Sigmoid colon (tissue), 4 donors: ENCODE results near the gene DNAH10.

ENCODE experiments used
- POLR2A ChIP-seq, 2 donors: fragments of 450-650 bp; IDR thresholded peaks; one replicate each; pipeline ENCODE4 v1.6.1; 2016; ENCODE audit warnings: antibody characterized with exemption in 2 of 2, mild to moderate bottlenecking in 2 of 2, moderate library complexity in 2 of 2
- POLR2AphosphoS5 ChIP-seq, 4 donors: sonication (generic); formaldehyde crosslinking; IDR thresholded peaks; one replicate each; pipeline ENCODE4 v1.6.1; 2017; ENCODE audit warnings: antibody characterized with exemption in 4 of 4
- TF ChIP-seq, protein P1 (sequence below), 4 experiments: fragments of 450-650 bp in 3 of 4; fragments of 200-600 bp in 1 of 4; IDR thresholded peaks; one replicate each; pipeline ENCODE4 v1.5.1; 2016 to 2019; ENCODE audit warnings: antibody characterized with exemption in 4 of 4, mild to moderate bottlenecking in 3 of 4, moderate library complexity in 2 of 4

DNA sequence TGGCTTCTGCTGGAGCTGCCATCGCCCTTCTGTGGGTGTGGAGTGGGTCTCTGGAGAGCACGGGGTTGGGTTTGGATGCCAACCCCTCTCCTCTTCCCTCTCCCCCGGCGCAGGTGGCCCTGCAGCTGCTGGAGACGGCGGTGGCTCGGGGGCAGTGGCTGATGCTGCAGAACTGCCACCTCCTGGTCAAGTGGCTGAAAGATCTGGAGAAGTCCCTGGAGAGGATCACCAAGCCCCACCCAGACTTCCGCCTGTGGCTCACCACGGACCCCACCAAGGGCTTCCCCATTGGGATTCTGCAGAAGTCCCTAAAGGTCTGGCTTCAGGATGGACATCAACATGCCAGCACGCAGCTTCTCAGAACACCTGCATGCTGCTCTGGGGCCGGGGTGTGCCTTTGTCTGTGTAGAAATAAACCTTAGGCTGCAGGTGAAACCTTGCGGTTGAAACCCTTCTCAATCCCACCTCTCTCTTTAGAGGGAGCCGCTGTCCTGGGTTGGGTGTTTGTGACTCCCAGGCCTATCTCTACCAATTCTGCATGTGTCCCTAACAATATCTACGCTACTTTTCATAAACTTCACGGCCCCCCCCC, 166.3 kb downstream of the DNAH10 start:
- TF ChIP-seq, protein P1, sequence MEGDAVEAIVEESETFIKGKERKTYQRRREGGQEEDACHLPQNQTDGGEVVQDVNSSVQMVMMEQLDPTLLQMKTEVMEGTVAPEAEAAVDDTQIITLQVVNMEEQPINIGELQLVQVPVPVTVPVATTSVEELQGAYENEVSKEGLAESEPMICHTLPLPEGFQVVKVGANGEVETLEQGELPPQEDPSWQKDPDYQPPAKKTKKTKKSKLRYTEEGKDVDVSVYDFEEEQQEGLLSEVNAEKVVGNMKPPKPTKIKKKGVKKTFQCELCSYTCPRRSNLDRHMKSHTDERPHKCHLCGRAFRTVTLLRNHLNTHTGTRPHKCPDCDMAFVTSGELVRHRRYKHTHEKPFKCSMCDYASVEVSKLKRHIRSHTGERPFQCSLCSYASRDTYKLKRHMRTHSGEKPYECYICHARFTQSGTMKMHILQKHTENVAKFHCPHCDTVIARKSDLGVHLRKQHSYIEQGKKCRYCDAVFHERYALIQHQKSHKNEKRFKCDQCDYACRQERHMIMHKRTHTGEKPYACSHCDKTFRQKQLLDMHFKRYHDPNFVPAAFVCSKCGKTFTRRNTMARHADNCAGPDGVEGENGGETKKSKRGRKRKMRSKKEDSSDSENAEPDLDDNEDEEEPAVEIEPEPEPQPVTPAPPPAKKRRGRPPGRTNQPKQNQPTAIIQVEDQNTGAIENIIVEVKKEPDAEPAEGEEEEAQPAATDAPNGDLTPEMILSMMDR (IDR thresholded peaks at IDR 0.05) = no peak
- TF ChIP-seq POLR2A (IDR thresholded peaks at IDR 0.05) (no peak), POLR2AphosphoS5 (IDR thresholded peaks at IDR 0.05) (no peak)
